KMS-11 (cell line): ENCODE results near the gene SCD.
"Not testable (repeated sequence)": the region's sequence is repeated elsewhere in the genome, so short reads cannot be mapped to it uniquely, and the experiment has no call there.

Experiments used
- H2AFZ ChIP-seq: fragments of 200-600 bp; sonication (generic); 2 replicates; pipeline ENCODE4 v1.6.1; 2016; ENCODE audit warnings: antibody characterized with exemption, mixed run types, low read depth
- H3K27ac ChIP-seq: fragments of 200-600 bp; sonication (generic); 2 replicates; pipeline ENCODE4 v1.6.1; 2016; ENCODE audit warnings: mild to moderate bottlenecking, mixed run types
- H3K27me3 ChIP-seq: fragments of 200-600 bp; sonication (generic); 2 replicates; pipeline ENCODE4 v1.6.1; 2017; ENCODE audit warnings: mild to moderate bottlenecking, low read depth, mixed run types, moderate library complexity; ENCODE audit not compliant: insufficient read depth
- H3K36me3 ChIP-seq: fragments of 200-600 bp; sonication (generic); 2 replicates; pipeline ENCODE4 v1.6.1; 2017; ENCODE audit warnings: mild to moderate bottlenecking, mixed run types; ENCODE audit not compliant: insufficient read depth
- H3K4me1 ChIP-seq: fragments of 200-600 bp; sonication (generic); 2 replicates; pipeline ENCODE4 v1.6.1; 2016; ENCODE audit warnings: mild to moderate bottlenecking, low read depth, mixed run types; ENCODE audit not compliant: poor library complexity, severe bottlenecking
- H3K4me2 ChIP-seq: fragments of 200-600 bp; sonication (generic); 2 replicates; pipeline ENCODE4 v1.7.0; 2016; ENCODE audit warnings: mild to moderate bottlenecking, mixed run types
- H3K4me3 ChIP-seq: fragments of 200-600 bp; sonication (generic); IDR thresholded peaks from 2 replicates; pipeline ENCODE4 v1.6.1; 2017; ENCODE audit warnings: low read depth, low read length, mixed read lengths; ENCODE audit not compliant: insufficient read depth
- H3K79me2 ChIP-seq: fragments of 200-600 bp; sonication (generic); 2 replicates; pipeline ENCODE4 v1.6.1; 2016; ENCODE audit warnings: low read depth, mixed run types; ENCODE audit not compliant: insufficient read depth
- H3K9ac ChIP-seq: fragments of 200-600 bp; sonication (generic); 2 replicates; pipeline ENCODE4 v1.6.1; 2016; ENCODE audit warnings: mild to moderate bottlenecking, mixed run types
- H4K20me1 ChIP-seq: fragments of 200-600 bp; sonication (generic); 2 replicates; pipeline ENCODE4 v1.6.1; 2016; ENCODE audit warnings: mild to moderate bottlenecking, mixed run types; ENCODE audit not compliant: insufficient read depth
- CTCF ChIP-seq: fragments of 200-600 bp; sonication (generic); conservative IDR thresholded peaks from 2 replicates; pipeline ENCODE4 v1.6.1; 2017; ENCODE audit warnings: low read depth, mild to moderate bottlenecking, antibody characterized with exemption, low read length, moderate library complexity, mixed read lengths

The SCD gene

DNA sequence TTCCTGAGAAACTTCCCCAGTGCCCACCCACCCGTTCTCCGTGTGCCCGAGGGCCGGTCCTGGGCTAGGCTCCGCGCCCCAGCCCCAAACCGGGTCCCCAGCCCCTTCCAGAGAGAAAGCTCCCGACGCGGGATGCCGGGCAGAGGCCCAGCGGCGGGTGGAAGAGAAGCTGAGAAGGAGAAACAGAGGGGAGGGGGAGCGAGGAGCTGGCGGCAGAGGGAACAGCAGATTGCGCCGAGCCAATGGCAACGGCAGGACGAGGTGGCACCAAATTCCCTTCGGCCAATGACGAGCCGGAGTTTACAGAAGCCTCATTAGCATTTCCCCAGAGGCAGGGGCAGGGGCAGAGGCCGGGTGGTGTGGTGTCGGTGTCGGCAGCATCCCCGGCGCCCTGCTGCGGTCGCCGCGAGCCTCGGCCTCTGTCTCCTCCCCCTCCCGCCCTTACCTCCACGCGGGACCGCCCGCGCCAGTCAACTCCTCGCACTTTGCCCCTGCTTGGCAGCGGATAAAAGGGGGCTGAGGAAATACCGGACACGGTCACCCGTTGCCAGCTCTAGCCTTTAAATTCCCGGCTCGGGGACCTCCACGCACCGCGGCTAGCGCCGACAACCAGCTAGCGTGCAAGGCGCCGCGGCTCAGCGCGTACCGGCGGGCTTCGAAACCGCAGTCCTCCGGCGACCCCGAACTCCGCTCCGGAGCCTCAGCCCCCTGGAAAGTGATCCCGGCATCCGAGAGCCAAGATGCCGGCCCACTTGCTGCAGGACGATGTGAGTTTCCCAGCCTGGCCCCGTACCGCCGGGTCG, at the start of gene SCD:
TSS of gene SCD (plus strand) at position 469 of the 803 bp plus-strand sequence. CDS start at position 741, 272 bp downstream.
- Histone ChIP-seq H3K79me2 (peaks cover 41% of the 10 kb centered on the region), H3K27ac (peak within 1 kb of the TSS; percentile 53), H3K4me1 (peaks cover 44% of the 10 kb centered on the region)

GRCh38 chr10:100297242-100297641, 49.8 kb upstream of the SCD start:
- H3K4me1 ChIP-seq: no peaks in the 10 kb centered on the region
- no peaks in the 10 kb centered on the region for H3K36me3 ChIP-seq
- no peaks in the 10 kb centered on the region for H4K20me1 ChIP-seq
- H3K4me3 ChIP-seq: no peak overlapping the region
- H3K79me2 ChIP-seq: no peaks in the 10 kb centered on the region
- TF ChIP-seq CTCF: no peak
- no peak overlapping the region for H3K9ac ChIP-seq
- no peak overlapping the region for H3K27ac ChIP-seq
- H3K27me3 ChIP-seq: no peaks in the 10 kb centered on the region
- H3K4me2 ChIP-seq: no peak overlapping the region
- H2AFZ ChIP-seq: no peak overlapping the region

More for the DNA sequence above, at the start of gene SCD:
- Histone ChIP-seq H3K4me2 (peak within 1 kb of the TSS; percentile 91), H4K20me1 (peaks cover 11% of the 10 kb centered on the region; the same call in 1 of the 2 replicates), H3K9ac (peak within 1 kb of the TSS; percentile 71), H2AFZ (peak within 1 kb of the TSS; percentile 66), H3K27me3 (no peaks in the 10 kb centered on the region), H3K36me3 (0 out of 2 replicates have a peak, but pooled peaks cover 10% of the 10 kb centered on the region), H3K4me3 (no peak within 1 kb of the TSS)
- TF ChIP-seq CTCF: no peak

GRCh38 chr10:100301123-100301522, 45.9 kb upstream of the SCD start:
- not testable (repeated sequence) for H3K27me3 ChIP-seq, H3K36me3 ChIP-seq, H3K27ac ChIP-seq, H3K4me1 ChIP-seq, H3K9ac ChIP-seq, H3K4me2 ChIP-seq, H3K79me2 ChIP-seq, H3K4me3 ChIP-seq, H4K20me1 ChIP-seq, H2AFZ ChIP-seq

DNA sequence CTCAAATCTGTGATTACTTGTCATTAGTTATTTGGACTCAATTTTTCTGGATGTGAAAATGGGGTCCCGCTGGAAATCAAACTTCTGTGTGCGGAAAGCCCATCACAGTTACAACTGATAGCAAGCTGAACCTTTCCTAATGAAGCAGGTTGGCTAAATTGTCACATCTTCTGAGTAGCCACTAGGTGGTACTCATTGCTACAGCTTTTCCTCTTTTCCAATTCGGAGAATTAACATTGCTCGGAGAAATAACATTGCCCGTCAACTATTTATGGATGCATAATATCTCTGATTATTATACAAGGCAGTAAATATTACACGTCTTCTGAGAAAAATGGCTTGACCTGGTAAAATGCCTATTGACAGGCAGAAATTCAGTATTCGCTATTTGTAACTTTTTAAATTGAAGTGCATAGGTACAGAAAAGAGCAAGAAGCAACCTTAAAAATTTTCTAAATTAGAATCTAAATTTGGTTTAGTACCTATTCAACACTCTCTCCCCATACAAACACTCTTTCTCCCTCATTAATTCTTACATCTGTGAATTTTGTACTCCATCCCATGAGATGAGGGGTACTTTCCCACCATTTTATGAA, 43.2 kb upstream of the SCD start:
- no peak overlapping the region for H3K4me2 ChIP-seq
- no peaks in the 10 kb centered on the region for H4K20me1 ChIP-seq
- no peaks in the 10 kb centered on the region for H3K4me1 ChIP-seq
- H3K27ac ChIP-seq: no peak overlapping the region
- H2AFZ ChIP-seq: no peak overlapping the region
- H3K9ac ChIP-seq: no peak overlapping the region
- H3K79me2 ChIP-seq: no peaks in the 10 kb centered on the region
- peak; percentile 59 for TF ChIP-seq CTCF
- H3K36me3 ChIP-seq: no peaks in the 10 kb centered on the region
- H3K27me3 ChIP-seq: no peaks in the 10 kb centered on the region
- no peak overlapping the region for H3K4me3 ChIP-seq

- no peak overlapping the region for H3K27ac ChIP-seq
- TF ChIP-seq CTCF: no peak
- no peaks in the 10 kb centered on the region for H3K27me3 ChIP-seq
- H4K20me1 ChIP-seq: no peaks in the 10 kb centered on the region
- H3K36me3 ChIP-seq: no peaks in the 10 kb centered on the region
- no peaks in the 10 kb centered on the region for H3K4me1 ChIP-seq
- no peak overlapping the region for H2AFZ ChIP-seq
- H3K9ac ChIP-seq: no peak overlapping the region
- no peak overlapping the region for H3K4me2 ChIP-seq
- no peak overlapping the region for H3K4me3 ChIP-seq
- no peaks in the 10 kb centered on the region for H3K79me2 ChIP-seq
Measured at GRCh38 chr10:100304414-100304813, 42.6 kb upstream of the SCD start.
